Choroid plexus epithelial cell (primary cell): ENCODE measurements around the gene CLECL1.
"Not testable (repeated sequence)": the region's sequence is repeated elsewhere in the genome, so short reads cannot be mapped to it uniquely, and the experiment has no call there.

Source experiments
- DNase-seq: peaks from one replicate; pipeline ENCODE4 v3.0.0-alpha.2; 2010; ENCODE audit warnings: low read depth
- H3K4me3 ChIP-seq: 2 replicates; pipeline ENCODE4 v1.5.1; 2011; ENCODE audit warnings: low read depth, mild to moderate bottlenecking, control low read depth, low read length, moderate library complexity
- TF ChIP-seq, protein P1 (sequence below): conservative IDR thresholded peaks from 2 replicates; pipeline ENCODE4 v1.5.1; 2011; ENCODE audit warnings: low read depth, mild to moderate bottlenecking, control low read depth, inconsistent platforms, low read length, moderate library complexity

The CLECL1 gene

DNA sequence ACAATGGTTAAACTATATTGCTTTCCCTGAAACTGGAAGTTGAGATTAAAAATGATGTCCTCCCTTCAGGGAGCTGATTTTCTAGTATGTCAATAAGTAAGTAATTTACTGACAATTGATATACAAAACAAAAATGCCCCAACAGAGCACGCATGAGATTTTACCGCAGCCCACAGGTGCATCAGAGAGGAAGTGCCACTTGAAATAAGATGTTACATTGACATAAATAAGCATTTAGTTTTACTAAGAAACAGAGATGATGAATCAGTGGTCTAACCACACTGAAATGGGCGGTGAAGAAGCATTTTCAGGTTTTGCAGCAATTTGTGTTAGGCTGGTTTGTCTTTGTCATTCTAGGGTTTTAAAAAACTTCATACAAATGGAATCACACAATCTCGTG is 8.8 kb upstream of the CLECL1 start:
- DNase-seq = no peak
- no peak overlapping the region for H3K4me3 ChIP-seq
- TF ChIP-seq, protein P1, sequence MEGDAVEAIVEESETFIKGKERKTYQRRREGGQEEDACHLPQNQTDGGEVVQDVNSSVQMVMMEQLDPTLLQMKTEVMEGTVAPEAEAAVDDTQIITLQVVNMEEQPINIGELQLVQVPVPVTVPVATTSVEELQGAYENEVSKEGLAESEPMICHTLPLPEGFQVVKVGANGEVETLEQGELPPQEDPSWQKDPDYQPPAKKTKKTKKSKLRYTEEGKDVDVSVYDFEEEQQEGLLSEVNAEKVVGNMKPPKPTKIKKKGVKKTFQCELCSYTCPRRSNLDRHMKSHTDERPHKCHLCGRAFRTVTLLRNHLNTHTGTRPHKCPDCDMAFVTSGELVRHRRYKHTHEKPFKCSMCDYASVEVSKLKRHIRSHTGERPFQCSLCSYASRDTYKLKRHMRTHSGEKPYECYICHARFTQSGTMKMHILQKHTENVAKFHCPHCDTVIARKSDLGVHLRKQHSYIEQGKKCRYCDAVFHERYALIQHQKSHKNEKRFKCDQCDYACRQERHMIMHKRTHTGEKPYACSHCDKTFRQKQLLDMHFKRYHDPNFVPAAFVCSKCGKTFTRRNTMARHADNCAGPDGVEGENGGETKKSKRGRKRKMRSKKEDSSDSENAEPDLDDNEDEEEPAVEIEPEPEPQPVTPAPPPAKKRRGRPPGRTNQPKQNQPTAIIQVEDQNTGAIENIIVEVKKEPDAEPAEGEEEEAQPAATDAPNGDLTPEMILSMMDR = no peak

DNA sequence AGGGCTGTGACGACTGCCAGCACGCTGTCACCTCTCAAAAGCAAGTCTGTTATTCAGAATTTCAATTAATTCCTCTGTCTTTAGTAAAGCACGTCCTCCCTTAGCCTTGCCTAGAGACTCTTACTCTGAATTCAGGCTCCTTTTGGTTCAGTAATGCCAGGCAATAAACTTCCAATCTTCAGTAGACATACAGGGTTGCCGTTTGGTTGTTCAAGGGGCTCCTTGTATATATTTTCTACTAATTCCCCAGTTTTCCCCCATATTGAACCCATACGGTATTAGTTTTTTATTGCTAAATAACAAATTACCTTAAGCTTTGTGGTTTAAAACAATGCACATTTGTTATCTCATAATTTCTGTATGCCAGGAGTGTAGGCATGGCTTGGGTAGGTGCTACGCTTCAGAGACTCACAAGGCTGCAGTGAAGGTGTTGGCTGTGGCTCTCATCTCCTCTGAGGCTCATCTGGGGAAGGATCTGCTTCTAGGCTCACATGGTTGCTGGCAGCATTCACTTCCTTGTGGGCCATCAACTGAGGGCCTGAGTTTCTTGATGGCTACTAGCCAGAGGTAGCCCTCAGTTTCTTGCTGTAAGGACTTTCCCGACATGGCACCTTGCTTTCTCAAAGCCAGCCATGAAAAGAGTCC is 7.3 kb upstream of the CLECL1 start:
- TF ChIP-seq, protein P1 = no peak
- DNase-seq = no peak
- peak overlapping the region; percentile 41 for H3K4me3 ChIP-seq

DNA sequence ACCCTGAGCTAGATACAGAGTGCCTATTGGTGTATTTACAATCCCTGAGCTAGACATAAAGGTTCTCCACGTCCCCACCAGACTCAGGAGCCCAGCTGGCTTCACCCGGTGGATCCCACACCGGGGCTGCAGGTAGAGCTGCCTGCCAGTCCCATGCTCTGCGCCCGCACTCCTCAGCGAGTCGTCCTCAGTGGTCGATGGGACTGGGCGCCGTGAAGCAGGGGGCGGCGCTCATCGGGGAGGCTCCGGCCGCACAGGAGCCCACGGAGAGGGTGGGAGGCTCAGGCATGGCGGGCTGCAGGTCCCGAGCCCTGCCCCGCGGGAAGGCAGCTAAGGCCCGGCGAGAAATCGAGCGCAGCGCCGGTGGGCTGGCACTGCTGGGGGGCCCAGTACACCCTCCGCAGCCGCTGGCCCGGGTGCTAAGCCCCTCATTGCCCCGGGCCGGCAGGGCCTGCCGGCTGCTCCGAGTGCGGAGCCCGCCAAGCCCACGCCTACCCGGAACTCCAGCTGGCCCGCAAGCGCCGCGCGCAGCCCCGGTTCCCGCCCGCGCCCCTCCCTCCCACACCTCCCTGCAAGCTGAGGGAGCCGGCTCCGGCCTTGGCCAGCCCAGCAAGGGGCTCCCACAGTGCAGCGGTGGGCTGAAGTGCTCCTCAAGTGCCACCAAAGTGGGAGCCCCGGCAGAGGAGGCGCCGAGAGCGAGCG is 6.7 kb upstream of the CLECL1 start:
- DNase-seq = not testable (repeated sequence)
- H3K4me3 ChIP-seq = peak overlapping the region; percentile 41

DNA sequence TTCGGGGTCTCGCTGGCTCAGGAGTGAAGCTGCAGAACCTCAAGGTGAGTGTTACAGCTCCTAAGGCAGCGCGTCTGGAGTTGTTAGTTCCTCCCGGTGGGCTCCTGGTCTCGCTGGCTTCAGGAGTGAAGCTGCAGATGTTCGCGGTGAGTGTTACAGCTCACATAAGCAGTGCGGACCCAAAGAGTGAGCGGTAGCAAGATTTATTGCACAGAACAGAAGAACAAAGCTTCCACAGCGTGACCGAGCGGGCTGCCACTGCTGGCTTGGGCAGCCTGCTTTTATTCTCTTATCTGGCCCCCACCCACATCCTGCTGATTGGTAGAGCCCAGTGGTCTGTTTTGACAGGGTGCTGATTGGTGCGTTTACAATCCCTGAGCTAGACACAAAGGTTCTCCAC is 6.0 kb upstream of the CLECL1 start:
- H3K4me3 ChIP-seq, DNase-seq: not testable (repeated sequence)

DNA sequence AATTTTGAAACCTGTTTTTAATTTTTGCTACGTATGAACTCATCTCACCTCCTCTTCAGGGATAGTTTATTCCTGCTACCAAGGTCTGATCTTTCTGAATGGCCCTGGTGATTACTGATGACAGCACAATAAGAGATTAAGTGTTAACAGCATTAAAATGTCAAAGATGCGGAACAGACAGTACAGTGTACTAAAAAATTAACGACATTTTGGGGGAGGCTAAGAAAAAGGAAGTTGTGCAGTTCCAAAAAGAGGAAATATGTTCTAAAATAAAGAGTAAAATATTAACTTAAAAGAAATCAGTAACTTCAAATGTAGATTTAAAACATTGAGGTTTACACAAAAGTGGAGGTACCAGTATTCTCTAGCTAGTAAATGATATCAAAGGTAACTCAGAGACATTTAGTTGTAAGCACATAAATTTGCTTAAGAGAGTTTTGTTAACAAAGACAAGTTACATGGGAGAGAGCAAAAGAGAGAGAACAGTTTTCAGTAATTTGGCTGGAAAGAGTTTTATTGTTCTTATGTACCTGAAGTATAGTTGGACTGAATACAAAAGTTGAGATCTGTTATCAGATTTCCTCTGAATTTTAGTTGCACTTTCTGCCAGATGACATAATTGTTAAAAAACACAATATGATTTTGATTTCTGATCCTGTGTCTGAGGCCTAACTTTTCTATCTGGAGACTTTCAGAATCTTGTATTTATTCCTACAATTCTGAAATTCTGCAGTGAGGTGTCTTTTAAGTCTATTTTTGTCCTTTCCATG is 4.2 kb upstream of the CLECL1 start:
- DNase-seq = no peak
- H3K4me3 ChIP-seq = no peak overlapping the region
- TF ChIP-seq, protein P1 = no peak

DNA sequence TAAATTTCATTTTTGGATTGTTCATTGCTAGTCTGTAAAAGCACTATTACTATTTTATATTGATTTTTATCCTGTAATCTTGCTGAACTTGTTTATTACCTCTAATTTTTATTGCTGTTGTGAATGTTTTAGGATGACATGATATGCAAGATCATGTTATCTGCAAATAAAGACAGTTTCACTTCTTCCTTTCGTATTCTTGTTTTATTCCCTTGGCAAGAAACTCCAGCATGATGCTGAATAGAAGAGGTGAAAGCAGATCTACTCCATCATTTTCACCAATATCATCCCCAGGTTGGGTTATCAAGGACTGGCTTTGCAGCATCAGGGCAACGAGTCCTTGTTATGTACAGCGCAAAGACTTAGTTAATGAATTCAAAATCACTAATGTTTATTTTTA is 2.7 kb upstream of the CLECL1 start:
- no peak for DNase-seq
- TF ChIP-seq, protein P1 = no peak
- no peak overlapping the region for H3K4me3 ChIP-seq

DNA sequence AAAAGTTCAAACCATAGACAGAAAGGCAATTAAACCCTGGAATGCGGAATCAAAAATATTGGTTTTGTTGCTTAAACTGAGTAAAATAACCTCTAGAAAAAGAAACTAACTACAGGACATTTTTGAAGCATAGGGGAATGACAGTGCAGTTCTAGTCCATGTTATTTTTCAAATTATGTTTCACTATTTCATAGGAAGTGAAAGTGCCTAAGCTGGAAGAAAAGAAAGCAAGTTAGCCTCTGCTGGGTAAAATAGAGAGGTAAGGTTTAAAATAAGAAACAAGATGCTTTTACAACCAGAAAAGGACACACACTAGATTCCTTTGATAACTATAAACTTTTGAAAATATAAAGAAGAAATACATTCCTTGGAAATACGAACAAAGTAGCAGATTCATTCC is 1.1 kb downstream of the CLECL1 start:
- peak; percentile 10 for DNase-seq
- no peak overlapping the region for H3K4me3 ChIP-seq
- TF ChIP-seq, protein P1 = no peak
